NCI-H2171 (cell line): Measurements from ENCODE around the gene TRIM45.
A peak's percentile ranks its signal among the peaks of the same experiment; 100 is the strongest.
"Not testable (repeated sequence)": the region's sequence is repeated elsewhere in the genome, so short reads cannot be mapped to it uniquely, and the experiment has no call there.

ENCODE experiments used
- DNase-seq: peaks from one replicate; lab custom pipeline; 2025; lab: John Stamatoyannopoulos, UW

Gene TRIM45

DNA sequence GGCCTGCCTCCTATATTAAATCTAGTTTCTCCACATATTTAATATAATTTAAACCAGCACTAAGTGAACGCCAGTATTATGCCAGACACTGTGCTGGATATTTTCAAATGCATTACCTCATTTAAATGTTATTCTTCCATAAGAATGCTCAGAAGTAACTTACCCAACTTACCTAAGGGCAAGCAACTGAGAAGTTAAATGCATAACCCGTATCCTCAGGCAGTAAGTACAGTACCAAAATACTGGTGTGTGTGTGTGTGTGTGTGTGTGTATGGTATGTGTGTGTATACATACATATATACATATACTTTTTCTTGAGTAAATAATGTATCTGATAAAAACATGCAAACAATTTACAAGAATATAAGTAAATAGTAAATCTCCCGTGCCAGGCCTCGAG, 9.0 kb upstream of the TRIM45 start:
- no peak for DNase-seq

DNA sequence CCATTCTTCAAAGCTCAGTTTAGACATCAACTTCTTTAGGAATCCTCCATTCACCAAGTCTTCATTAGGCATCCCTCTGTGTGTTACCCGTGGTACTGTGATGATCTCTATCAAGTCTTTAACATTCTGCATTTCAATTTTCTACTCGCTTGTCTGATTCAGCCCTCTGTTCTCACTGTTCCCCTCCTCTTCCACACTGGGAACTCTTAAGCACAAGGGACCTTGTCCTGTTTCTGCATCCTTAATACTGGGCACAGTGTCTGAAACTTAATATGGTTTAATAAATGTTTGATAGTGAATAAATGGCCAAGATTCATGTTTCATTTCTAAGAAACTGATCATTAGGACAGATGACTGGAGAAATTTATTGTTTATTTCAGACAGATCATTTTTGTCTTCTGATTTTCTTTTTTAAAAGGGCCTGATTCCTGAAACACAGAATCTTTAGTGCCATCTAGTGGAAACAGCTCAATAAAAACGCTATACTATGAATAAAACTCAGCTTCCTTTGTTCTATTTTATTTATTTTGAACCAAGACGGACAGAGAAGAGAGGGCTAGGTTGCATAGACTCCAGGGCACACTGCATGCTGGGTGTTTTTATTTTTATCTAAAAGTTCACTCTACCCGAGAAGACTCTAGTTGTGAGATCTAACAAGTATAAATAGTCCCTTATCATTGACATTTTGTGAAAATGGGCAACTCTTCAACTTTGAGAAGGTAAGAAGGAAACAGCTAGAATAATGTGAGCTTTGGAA, 7.0 kb upstream of the TRIM45 start:
- DNase-seq = peak; percentile 26

DNA sequence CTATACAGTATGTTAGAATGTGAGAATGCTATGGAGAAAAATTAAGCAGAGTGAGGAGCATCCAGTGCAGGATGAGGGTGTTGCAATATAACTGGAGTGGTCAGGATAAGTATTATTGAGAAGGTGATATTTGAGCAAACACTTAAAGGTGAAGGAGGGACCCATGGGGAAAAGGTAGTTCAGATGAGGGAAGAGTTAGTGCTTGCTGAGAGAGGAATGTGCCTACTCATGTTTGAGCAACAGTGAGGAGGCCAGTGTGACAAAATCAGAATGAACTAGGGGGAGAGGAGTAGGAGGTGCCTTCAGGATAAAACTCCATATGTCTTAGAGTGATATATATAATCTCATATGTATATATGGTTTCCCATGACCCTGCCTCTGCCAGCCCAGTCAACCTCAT, 6.2 kb upstream of the TRIM45 start:
- no peak for DNase-seq

DNA sequence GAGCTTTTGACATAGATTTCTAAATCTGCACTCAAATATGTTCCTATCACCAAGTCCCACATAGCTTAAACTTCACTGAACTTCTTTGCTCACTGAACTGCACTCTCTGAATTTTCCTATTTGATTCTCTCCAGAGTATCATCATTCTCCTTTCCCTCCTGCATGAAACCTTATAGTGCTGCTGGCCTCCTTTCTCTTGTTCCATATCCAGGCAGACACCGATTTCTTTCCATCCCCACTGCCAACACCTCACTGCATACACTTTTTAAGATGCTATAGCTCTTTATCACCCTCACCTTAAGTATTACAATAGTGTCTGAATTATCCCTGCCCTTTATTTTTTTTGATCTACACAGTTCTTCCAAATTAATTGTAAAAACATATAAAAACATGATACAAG, 3.1 kb upstream of the TRIM45 start:
- DNase-seq = no peak

DNA sequence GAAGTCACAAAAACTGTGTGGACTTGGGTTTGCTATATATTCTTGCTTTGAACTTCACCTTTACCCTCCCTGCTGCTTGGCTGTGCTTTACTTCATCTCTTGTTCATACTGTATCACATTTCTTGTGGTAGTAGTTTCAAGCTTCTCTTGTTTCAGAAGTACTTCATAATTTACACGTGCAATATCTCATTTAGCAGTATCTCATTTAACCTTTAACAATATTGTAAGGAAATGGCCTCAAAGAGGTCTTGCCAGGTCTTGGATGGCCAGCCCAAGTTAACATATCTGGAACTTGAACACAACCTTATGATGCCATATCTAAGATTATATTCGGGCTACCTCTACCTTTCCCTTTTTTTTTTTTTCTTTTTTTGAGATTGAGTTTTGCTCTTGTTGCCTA, 1.7 kb upstream of the TRIM45 start:
- no peak for DNase-seq

DNA sequence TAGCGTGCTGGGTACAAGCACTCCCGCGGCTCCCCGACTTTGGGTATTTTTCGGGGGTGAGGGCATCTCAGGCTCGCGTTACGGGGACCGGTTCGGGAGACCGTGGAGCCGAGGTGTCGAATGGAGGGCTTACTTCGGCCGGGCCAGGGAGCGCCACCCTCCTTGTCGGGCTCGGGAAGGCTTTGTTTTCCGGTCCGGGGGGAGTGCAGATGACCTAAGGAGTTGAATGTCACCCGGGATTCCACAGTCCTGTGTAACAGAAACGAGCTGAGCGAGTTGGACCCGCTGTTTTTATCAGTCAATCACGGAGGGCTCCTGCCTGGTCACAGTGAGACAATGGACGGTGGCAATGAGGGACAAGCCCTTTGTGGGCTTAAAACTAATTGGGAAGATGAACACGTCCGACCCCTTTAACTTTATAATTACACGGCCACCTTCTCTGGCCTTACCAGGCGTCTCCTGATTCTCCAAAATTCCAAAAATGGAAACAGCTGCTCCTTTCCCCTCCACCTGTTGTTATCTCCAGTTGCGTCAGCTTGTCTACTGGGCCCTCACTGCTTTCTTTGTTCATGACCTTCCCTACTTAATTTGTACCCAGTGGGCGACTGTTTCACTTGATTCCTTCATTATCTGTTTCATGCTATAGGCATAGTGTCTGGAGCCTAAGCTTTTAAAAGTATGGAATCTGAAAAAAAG, 929 bp upstream of the TRIM45 start:
- no peak for DNase-seq

DNA sequence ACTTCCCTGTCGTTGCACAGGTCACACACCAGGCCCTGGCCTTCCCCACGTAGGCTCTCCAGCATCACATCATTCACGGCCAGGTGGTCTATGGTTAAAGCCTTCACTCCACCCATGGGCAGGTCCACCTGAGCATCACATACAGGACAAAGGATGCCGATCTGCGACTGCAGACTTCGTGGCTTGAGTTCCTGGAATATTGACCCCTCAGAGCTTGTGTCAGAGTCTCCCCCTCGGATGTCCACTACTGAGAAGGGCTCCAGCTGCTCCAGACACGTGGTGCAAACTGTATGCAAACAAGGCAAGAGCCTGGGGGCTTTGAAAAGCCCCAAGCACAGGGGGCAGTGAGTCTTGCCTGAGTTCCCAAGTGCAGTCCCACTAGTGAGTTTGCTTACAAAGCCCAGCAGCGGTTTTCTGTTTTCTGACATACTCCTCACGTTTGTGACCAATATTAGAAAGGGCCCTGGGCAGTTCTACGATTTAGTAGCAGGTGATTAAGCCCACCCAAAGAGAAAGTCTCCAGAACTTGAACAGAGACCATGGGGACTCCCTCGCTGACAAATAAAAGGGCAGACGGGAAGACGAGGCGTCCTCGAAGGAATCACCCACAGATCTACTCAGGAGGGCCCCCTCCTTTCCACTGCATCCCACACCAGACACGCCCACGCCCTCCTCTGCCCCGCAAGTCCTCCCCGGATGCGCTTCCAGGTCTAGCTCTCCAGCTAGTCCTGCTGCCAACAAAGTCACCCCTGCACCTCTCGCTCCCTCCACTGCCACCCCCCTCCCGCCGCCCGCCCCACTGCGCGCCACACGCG, 568 bp downstream of the TRIM45 start:
- DNase-seq = no peak

DNA sequence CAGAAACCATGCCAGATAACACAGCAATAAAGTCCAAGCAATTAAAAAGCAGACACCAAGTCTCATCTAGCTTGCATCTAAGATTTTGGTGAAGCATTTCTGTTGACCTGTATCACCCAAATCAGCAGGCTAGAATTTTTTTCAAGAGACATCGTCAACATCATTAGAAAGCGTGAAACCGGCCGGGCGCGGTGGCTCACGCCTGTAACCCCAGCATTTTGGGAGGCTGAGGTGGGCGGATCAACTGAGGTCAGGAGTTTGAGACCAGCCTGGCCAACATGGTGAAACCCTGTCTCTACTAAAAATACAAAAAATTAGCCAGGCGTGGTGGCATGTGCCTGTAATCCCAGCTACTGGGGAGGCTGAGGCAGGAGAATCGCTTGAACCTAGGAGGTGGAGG, 2.4 kb downstream of the TRIM45 start:
- not testable (repeated sequence) for DNase-seq

DNA sequence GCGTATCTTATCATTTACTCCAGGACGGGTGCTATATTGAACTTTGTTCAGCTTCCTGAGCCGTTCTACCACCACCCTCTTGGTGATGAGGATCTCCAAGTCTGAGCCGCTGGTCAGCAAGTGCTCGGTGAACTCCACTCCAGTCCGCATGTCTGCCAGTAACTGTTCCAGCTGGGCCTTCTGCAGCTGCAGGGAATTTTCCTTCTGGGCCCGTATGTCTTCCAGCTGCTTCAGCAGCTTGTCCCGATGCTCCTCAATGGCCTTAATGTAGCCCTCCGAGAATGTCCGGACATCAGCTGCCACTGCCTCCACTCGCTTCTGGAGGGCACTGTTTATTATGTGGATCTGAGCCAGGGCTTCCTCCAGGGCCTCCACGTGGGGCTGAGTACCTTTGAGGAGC, 3.4 kb downstream of the TRIM45 start:
- no peak for DNase-seq

DNA sequence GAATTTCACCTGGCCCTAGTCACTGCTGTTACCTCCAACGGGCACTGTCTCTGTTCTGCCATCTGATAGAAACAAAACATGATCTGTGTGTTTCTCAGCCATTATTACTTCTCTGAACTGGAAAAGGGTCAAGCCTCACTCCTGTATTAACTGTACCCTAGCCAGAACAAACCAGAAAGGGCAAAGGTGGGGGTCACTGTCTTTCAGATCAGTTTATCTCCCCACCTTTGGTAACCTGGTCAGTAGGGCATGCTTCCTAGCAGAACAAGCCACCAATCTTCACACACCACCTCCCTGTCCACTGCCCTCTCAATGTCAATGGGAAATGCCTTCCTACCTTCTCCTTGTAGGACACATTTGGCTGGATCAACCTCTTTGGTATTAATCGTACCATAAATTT, 3.9 kb downstream of the TRIM45 start:
- DNase-seq = no peak

DNA sequence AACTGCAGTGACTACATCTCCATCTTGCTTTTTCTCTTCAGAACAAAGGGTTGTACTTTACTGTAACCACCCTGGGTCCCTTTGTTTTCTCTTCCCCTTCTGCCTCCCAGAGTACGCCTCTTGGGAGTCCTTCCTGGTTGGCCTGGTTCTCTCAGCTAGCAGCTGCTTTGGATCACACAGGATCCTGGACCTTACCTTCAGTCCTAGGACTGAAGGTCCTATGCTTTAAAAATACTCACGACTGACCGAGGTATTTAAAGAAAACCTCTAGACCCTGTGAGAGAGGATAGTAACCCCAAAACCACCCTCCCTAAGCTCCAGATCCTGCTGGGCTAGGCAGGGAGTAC, 4.8 kb downstream of the TRIM45 start:
- no peak for DNase-seq

DNA sequence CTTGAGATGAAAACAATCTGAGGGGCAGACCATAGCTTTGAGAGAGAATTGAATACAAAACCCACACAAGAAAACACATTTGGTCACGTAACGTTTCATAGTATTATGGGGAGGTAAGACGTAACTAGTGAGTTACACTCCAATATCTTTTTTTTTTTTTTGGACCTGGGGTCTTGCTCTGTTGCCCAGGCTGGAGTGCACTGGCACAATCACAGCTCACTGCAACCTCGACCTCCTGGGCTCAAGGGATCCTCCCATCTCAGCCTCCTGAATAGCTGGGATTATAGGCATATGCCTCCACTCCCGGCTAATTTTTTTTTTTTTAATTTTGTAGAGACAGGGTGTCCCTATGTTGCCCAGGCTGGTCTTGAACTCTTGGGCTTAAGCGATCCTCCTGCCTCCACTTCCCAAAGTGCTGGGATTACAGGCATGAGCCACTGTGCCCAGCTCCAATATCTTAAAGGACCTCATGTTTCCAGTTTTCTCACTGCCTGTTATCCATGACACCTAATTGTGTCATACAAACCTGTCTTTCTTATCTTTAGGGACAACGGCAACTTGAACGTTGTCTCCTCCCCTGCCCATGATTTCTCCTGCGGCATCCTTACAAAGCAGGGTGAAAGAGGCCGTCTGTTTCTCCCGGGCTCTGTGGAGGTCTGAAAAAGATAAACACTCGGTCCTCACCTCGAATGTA, 5.3 kb downstream of the TRIM45 start:
- DNase-seq = no peak

DNA sequence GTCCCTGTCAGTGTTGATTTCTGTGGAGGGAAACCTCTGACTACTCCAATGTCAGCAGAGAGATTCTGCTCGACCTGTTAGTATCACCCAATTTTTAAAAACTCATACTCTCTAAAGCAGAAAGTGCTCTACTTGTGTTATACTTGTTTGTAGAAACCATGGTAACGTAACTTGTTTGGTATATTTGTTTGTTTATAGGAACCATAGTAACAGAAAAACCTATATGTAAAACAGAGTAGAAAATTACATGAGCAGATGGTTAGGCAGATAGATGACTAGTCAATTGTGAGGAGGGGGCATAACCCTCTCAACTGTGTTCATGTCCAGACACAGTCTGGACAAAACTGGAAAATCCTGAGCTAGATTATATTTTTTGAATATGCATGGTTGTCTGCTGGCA, 6.7 kb downstream of the TRIM45 start:
- no peak for DNase-seq

DNA sequence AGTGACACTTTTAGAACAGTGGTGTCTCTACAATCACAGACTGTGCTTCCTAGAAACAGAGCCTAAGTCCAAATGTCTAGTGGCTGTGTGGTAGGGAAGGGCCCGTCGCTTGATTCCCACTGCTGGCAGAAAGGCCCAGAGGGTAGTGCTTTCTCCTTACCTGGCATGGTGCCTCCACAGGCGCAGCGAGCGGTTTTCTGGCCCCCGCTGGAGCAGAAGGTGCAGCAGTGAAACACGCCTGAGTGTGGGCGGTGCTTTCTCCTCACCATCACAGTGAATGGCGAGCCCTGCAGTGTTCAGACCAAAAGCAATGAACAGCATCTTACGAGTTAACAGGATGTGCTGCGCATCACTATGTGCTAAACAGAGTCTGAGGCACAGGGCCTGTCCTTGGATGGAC, 8.3 kb downstream of the TRIM45 start:
- DNase-seq = no peak

DNA sequence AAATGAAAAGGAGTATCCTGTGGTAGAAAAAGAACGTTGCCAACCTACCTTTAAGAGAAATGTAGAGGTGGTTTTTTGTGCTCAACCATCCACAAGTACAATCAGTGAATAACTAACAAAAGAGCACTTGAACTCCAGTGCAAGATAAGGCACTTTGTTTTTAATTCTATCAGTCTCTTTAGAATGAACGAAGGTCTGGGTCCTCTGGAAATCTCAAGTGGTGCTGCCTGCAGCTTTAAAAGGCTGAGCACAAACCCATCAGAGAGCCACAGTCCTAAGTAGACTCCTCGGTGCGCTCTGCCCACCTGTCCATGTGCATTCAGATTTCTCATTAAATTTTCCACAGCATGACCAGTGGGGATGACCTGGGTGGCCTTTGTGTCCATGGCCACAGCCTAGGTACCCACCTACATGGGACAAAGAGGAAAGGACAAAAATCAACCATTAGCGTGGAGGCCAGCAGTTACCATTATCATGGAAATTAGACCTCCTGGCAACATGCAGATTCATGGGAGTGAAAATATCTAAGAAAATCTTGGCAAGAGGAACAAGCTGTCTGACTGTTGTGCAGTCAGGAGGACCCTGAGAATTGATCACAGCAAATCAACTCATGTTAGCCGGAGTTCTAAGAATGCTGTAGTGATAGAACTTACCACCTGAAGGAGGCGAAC, 9.4 kb downstream of the TRIM45 start:
- DNase-seq = no peak

DNA sequence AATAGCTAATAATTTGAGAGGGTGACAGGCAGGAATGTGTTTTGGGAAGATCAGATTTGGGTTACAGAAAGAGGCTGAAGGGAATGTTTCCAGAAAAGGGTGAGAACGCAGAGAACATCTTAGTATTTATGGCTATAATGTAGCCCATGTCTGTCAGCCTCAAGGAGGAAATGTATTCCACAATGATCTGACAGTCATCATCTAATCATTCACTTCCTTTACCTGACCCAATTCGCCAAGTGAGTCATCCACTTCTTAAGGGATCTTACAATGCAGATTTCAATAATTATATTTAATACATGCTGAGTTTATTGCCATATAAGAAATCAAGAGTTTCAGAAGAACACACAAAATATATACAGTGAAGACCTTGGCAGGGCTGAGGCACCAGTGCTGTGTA, 10.8 kb downstream of the TRIM45 start:
- no peak for DNase-seq

DNA sequence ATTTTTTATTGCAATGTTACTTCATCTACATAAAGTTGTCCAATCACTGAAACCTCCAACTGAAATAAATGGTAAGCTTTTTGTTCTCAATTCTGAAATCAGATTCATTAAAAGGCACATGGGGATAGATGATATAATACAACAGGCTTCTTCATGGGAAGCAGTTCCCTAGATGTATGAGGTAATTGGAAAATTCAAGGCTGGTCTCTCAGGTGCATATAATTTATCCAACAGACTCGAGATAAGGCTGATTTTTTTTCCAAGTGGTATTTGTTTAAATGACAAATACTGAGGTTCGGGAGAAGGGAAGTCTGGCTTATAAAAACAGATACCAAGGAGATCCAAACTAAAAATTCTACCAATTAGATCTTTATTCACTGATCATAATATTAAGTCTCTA, 14.2 kb downstream of the TRIM45 start:
- DNase-seq = no peak

DNA sequence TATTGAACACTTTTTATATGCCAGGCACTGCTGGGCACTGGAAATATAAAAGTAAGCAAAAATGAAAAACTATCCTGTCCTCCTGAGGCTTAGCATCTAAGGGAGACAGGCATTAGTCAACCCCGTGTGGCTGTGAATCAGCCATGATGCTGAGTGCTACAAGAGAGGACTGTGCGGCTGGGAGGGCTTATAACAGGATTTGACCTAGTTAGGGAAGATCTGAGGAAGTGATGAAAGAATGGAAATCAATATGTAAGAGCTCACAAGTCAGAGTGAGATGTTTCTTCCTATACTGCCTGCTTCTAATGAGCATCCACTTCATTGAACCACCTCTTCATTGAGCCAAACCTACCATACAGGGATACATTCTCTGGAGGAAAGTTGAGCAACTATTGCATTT, 15.1 kb downstream of the TRIM45 start:
- no peak for DNase-seq

DNA sequence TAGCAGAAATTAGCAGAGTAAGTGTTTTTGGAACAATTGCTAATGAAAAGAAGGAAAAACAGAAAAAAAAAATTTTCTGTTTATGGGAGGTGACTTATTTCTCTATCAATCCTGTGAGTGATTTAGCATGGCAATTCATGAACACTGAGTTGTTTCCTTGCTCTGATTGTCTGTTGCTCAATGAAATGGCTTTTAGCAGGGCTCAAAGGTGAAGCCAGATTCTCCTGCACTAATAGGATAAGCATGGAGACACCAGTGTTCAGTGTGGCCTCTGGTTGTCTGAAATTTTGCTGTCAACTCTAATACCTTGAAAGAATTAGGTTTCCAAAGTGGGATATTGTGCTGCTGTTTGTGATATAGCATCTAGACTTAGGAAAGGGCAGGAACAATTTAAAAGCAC, 15.8 kb downstream of the TRIM45 start:
- DNase-seq = no peak

DNA sequence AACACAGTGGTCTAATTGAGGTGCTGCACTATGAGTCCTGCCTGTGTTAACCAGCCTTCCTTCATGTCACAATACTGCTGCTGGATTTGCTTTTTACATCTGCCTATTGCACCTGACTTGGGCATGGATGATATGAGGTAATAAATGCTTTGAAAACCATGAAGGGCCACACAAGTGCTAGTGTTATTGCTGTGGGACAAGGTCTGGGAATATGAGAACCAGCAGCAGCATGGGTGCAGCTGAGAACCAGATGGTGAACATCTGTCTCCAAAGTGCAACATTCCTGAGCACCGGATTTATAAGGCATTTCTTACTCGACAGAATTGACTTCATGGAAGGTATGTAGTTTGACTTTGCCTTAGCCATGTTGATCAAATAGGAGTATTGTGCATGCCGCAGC, 16.6 kb downstream of the TRIM45 start:
- no peak for DNase-seq

DNA sequence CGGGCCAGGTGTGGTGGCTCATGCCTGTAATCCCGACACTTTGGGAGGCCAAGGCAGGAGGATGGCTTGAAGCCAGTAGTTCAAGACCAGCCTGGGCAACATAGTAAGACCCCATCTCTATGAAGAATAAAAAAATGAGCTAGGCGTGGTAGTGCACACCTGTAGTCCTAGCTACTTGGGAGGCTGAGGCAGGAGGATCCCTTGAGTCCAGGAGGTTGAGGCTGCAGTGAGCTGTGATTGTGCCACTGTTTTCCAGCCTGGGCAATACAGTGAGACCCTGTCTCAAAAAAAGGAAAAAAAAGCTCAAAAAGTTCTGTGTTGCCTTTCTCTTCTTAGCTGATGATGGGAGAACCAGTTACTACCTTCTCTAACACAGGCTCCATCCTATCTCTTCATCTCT, 19.7 kb downstream of the TRIM45 start:
- DNase-seq = not testable (repeated sequence)

DNA sequence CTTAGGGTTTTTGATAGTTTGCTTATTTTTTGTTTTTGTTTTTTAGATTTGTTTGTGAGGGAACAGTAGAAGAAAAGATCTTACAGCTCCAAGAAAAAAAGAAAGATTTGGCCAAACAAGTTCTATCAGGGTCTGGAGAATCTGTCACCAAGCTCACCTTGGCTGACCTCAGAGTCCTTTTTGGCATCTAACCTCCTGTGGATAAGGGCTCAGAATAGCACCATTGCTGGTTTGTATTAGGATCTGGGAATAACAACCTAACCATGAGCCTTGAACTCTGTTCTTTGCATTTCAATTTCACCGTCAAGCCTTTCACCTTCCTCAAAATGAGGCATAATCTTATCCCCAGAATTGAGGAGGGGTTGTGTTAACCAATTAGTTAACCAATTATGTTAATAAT, 20.2 kb downstream of the TRIM45 start:
- no peak for DNase-seq
